ENCODE measurements around the gene KRTAP10-7.
"Not testable (repeated sequence)": the region's sequence is repeated elsewhere in the genome, so short reads cannot be mapped to it uniquely, and the experiment has no call there.

Gene KRTAP10-7

GRCh38 chr21:44571844-44572782 lies 28.3 kb upstream of the KRTAP10-7 start:
- no peaks in the 10 kb centered on the region for H3K27me3 ChIP-seq (ENCODE audit: control insufficient read depth, insufficient read depth, low read length, poor library complexity, severe bottlenecking)
- WGBS, 2 experiments, result 93 to 94% methylated on average over 40 of the region's 40 CpGs

GRCh38 chr21:44572959-44573583 lies 27.3 kb upstream of the KRTAP10-7 start:
- no peak overlapping the region for H3K27ac ChIP-seq (ENCODE audit: insufficient read depth, low read depth, low read length, poor library complexity, severe bottlenecking)
- H3K9me3 ChIP-seq (ENCODE audit: control insufficient read depth, low read length), result no peaks in the 10 kb centered on the region
- H3K4me1 ChIP-seq (ENCODE audit: control insufficient read depth, insufficient read depth, low read length), result peaks cover 6% of the 10 kb centered on the region
- H3K27me3 ChIP-seq (ENCODE audit: control insufficient read depth, insufficient read depth, low read length, poor library complexity, severe bottlenecking), result no peaks in the 10 kb centered on the region
- 92 to 93% methylated on average over 15 of the region's 15 CpGs for WGBS, 2 experiments
- no peaks in the 10 kb centered on the region for H3K36me3 ChIP-seq (ENCODE audit: control insufficient read depth, insufficient read depth, low read length)
- no peak overlapping the region for H3K4me3 ChIP-seq (ENCODE audit: insufficient read depth, low read depth, low read length)

More at GRCh38 chr21:44571844-44572782, 28.3 kb upstream of the KRTAP10-7 start:
- Histone ChIP-seq H3K4me1 (ENCODE audit: control insufficient read depth, insufficient read depth, low read length) (peaks cover 6% of the 10 kb centered on the region), H3K4me3 (ENCODE audit: insufficient read depth, low read depth, low read length) (no peak overlapping the region), H3K9me3 (ENCODE audit: control insufficient read depth, low read length) (no peaks in the 10 kb centered on the region), H3K27ac (ENCODE audit: insufficient read depth, low read depth, low read length, poor library complexity, severe bottlenecking) (no peak overlapping the region), H3K36me3 (ENCODE audit: control insufficient read depth, insufficient read depth, low read length) (no peaks in the 10 kb centered on the region)

GRCh38 chr21:44573630-44574456 lies 26.6 kb upstream of the KRTAP10-7 start, which contains the start of gene KRTAP10-4:
TSS of gene KRTAP10-4 (plus strand) at chr21:44573729. CDS start at chr21:44573759, 30 bp downstream.
- H3K9me3 ChIP-seq (ENCODE audit: control insufficient read depth, low read length); H3K27ac ChIP-seq (ENCODE audit: insufficient read depth, low read depth, low read length, poor library complexity, severe bottlenecking); H3K36me3 ChIP-seq (ENCODE audit: control insufficient read depth, insufficient read depth, low read length); H3K4me1 ChIP-seq (ENCODE audit: control insufficient read depth, insufficient read depth, low read length); H3K27me3 ChIP-seq (ENCODE audit: control insufficient read depth, insufficient read depth, low read length, poor library complexity, severe bottlenecking); H3K4me3 ChIP-seq (ENCODE audit: insufficient read depth, low read depth, low read length): not testable (repeated sequence)
- 85 to 88% methylated on average over 21 to 22 of the region's 25 CpGs for WGBS, 2 experiments

- 72% methylated on average over 21 of the region's 21 CpGs for WGBS, 2 experiments
- no peaks in the 10 kb centered on the region for H3K9me3 ChIP-seq (ENCODE audit: control insufficient read depth, low read length)
- H3K27me3 ChIP-seq (ENCODE audit: control insufficient read depth, insufficient read depth, low read length, poor library complexity, severe bottlenecking), result no peaks in the 10 kb centered on the region
- no peak overlapping the region for H3K4me3 ChIP-seq (ENCODE audit: insufficient read depth, low read depth, low read length)
- no peaks in the 10 kb centered on the region for H3K36me3 ChIP-seq (ENCODE audit: control insufficient read depth, insufficient read depth, low read length)
- peaks cover 6% of the 10 kb centered on the region for H3K4me1 ChIP-seq (ENCODE audit: control insufficient read depth, insufficient read depth, low read length)
- no peak overlapping the region for H3K27ac ChIP-seq (ENCODE audit: insufficient read depth, low read depth, low read length, poor library complexity, severe bottlenecking)
Measured at GRCh38 chr21:44574457-44575306, 25.7 kb upstream of the KRTAP10-7 start.

GRCh38 chr21:44575307-44576024 lies 24.9 kb upstream of the KRTAP10-7 start:
- WGBS, 2 experiments, result 94 to 95% methylated on average over 20 of the region's 20 CpGs
- H3K36me3 ChIP-seq (ENCODE audit: control insufficient read depth, insufficient read depth, low read length), result no peaks in the 10 kb centered on the region
- no peak overlapping the region for H3K4me3 ChIP-seq (ENCODE audit: insufficient read depth, low read depth, low read length)
- peaks cover 6% of the 10 kb centered on the region for H3K4me1 ChIP-seq (ENCODE audit: control insufficient read depth, insufficient read depth, low read length)
- H3K27me3 ChIP-seq (ENCODE audit: control insufficient read depth, insufficient read depth, low read length, poor library complexity, severe bottlenecking), result no peaks in the 10 kb centered on the region
- no peaks in the 10 kb centered on the region for H3K9me3 ChIP-seq (ENCODE audit: control insufficient read depth, low read length)
- no peak overlapping the region for H3K27ac ChIP-seq (ENCODE audit: insufficient read depth, low read depth, low read length, poor library complexity, severe bottlenecking)

- Histone ChIP-seq H3K27me3 (ENCODE audit: control insufficient read depth, insufficient read depth, low read length, poor library complexity, severe bottlenecking) (no peaks in the 10 kb centered on the region), H3K4me1 (ENCODE audit: control insufficient read depth, insufficient read depth, low read length) (peaks cover 6% of the 10 kb centered on the region)
- 96 to 98% methylated on average over 8 to 10 of the region's 10 CpGs for WGBS, 2 experiments
Measured at GRCh38 chr21:44576025-44576420, 24.4 kb upstream of the KRTAP10-7 start.

GRCh38 chr21:44578371-44579055 lies 21.9 kb upstream of the KRTAP10-7 start:
- Histone ChIP-seq H3K4me1 (ENCODE audit: control insufficient read depth, insufficient read depth, low read length) (peaks cover 6% of the 10 kb centered on the region), H3K4me3 (ENCODE audit: insufficient read depth, low read depth, low read length) (no peak overlapping the region), H3K27me3 (ENCODE audit: control insufficient read depth, insufficient read depth, low read length, poor library complexity, severe bottlenecking) (no peaks in the 10 kb centered on the region), H3K9me3 (ENCODE audit: control insufficient read depth, low read length) (no peaks in the 10 kb centered on the region), H3K36me3 (ENCODE audit: control insufficient read depth, insufficient read depth, low read length) (no peaks in the 10 kb centered on the region), H3K27ac (ENCODE audit: insufficient read depth, low read depth, low read length, poor library complexity, severe bottlenecking) (no peak overlapping the region)
- 95% methylated on average over 17 of the region's 17 CpGs for WGBS, 2 experiments

More at GRCh38 chr21:44576025-44576420, 24.4 kb upstream of the KRTAP10-7 start:
- no peaks in the 10 kb centered on the region for H3K36me3 ChIP-seq (ENCODE audit: control insufficient read depth, insufficient read depth, low read length)
- no peak overlapping the region for H3K4me3 ChIP-seq (ENCODE audit: insufficient read depth, low read depth, low read length)
- H3K27ac ChIP-seq (ENCODE audit: insufficient read depth, low read depth, low read length, poor library complexity, severe bottlenecking), result no peak overlapping the region
- no peaks in the 10 kb centered on the region for H3K9me3 ChIP-seq (ENCODE audit: control insufficient read depth, low read length)

GRCh38 chr21:44579056-44579832 lies 21.2 kb upstream of the KRTAP10-7 start:
- no peak overlapping the region for H3K4me3 ChIP-seq (ENCODE audit: insufficient read depth, low read depth, low read length)
- WGBS, 2 experiments, result 89 to 90% methylated on average over 22 of the region's 22 CpGs
- no peaks in the 10 kb centered on the region for H3K9me3 ChIP-seq (ENCODE audit: control insufficient read depth, low read length)
- no peak overlapping the region for H3K27ac ChIP-seq (ENCODE audit: insufficient read depth, low read depth, low read length, poor library complexity, severe bottlenecking)
- H3K27me3 ChIP-seq (ENCODE audit: control insufficient read depth, insufficient read depth, low read length, poor library complexity, severe bottlenecking), result no peaks in the 10 kb centered on the region
- peaks cover 9% of the 10 kb centered on the region for H3K4me1 ChIP-seq (ENCODE audit: control insufficient read depth, insufficient read depth, low read length)
- H3K36me3 ChIP-seq (ENCODE audit: control insufficient read depth, insufficient read depth, low read length), result no peaks in the 10 kb centered on the region

Measured in ectodermal cell (in vitro differentiated cells).